BE2C (cell line): Measurements from ENCODE around the gene FAM181A.

Source experiments
- DNase-seq: peaks from one replicate; pipeline ENCODE4 v3.0.0-alpha.2; 2020
- H3K27me3 ChIP-seq: fragments of 250-450 bp; sonication (Bioruptor Pico); 2 replicates; pipeline ENCODE4 v1.5.1; 2020; ENCODE audit warnings: mild to moderate bottlenecking
- H3K36me3 ChIP-seq: fragments of 250-450 bp; sonication (Bioruptor Pico); 2 replicates; pipeline ENCODE4 v1.5.1; 2020; ENCODE audit warnings: mild to moderate bottlenecking
- H3K4me1 ChIP-seq: fragments of 250-450 bp; sonication (Bioruptor Pico); 2 replicates; pipeline ENCODE4 v1.5.1; 2020
- H3K4me3 ChIP-seq: 2 replicates; pipeline ENCODE4 v1.5.1; 2011; ENCODE audit warnings: low read depth, low read length
- H3K9me3 ChIP-seq: fragments of 250-450 bp; sonication (Bioruptor Pico); 2 replicates; pipeline ENCODE4 v1.5.1; 2020
- CTCF ChIP-seq: IDR thresholded peaks from 2 replicates; pipeline ENCODE4 v1.5.1; 2012; ENCODE audit warnings: mild to moderate bottlenecking, low read depth, low read length

Gene FAM181A

GRCh38 chr14:93902619-93903307 is 24.4 kb upstream of the FAM181A start:
- Histone ChIP-seq H3K27me3 (no peaks in the 10 kb centered on the region), H3K4me1 (peaks cover under 1% of the 10 kb centered on the region; the same call in 1 of the 2 replicates), H3K9me3 (no peaks in the 10 kb centered on the region; the same call in 1 of the 2 replicates), H3K4me3 (no peak overlapping the region), H3K36me3 (no peaks in the 10 kb centered on the region)
- TF ChIP-seq CTCF = no peak
- no peak for DNase-seq

DNA sequence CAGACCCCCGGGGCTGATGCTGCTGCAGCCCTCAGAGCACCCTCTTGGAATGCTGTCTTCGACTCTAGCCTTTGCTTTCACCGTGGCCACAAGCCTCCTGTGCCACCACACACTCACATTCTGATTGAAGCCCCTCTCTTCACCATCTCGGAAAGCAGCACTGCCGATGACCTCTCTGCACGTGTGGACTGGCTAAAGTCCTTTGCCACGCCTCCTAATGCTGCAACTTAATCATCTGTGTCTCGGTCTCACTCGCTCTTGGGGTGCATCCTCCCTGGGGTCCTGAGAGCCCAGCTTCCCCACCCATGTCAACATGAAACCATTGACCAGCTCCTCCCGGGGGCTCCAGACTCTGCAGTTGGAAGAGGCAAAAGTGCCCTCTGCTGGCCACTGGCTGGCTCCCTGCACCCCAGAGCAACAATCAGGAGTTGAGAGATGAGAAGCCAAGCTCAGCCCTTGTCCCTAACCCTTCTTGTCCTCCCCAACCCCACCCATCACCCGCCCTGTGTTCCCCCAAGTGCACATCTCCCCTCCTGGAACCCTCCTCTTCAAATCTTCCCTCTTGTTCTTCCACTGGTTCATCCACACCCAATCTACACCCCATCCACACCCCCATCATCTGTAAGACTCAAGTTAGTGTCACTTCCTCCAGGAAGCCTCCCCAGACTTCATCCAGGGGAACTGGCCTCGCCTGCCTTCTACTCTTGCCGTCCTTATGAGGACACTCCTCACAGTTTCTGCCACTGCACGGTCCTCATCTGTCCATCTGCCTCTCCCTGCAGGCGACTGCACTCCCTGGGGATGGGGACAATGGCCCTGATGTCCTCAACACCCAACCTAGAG is 23.6 kb upstream of the FAM181A start:
- H3K9me3 ChIP-seq = no peaks in the 10 kb centered on the region; the same call in 1 of the 2 replicates
- H3K27me3 ChIP-seq = no peaks in the 10 kb centered on the region
- peak; percentile 72 for DNase-seq
- no peak overlapping the region for H3K4me3 ChIP-seq
- no peaks in the 10 kb centered on the region for H3K36me3 ChIP-seq
- no peaks in the 10 kb centered on the region for H3K4me1 ChIP-seq
- peak; percentile 83 for TF ChIP-seq CTCF

DNA sequence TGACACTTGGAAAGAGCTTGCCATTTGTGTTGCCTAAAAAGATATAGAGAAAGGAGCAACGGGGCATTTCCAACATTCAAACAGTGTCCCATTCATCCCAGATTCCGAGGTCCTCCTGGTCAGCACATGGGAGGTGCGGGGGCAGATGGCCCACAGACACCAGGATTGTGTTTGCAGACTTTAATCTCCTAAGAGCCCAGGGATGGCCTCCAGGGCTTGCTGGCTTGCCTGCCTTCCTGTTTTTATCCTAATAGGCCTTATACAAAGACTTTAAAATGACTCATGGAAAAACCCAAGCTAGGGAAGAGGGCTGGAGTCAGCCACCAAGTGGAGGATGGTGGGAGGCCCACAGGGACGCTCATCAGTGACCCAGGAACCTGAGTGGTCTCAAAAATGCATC is 21.5 kb upstream of the FAM181A start:
- no peak for TF ChIP-seq CTCF
- Histone ChIP-seq H3K27me3 (no peaks in the 10 kb centered on the region), H3K9me3 (no peaks in the 10 kb centered on the region; the same call in 1 of the 2 replicates), H3K4me3 (no peak overlapping the region), H3K4me1 (no peaks in the 10 kb centered on the region), H3K36me3 (no peaks in the 10 kb centered on the region)
- DNase-seq = no peak

GRCh38 chr14:93906341-93907329 is 20.5 kb upstream of the FAM181A start:
- Histone ChIP-seq H3K4me3 (no peak overlapping the region), H3K36me3 (no peaks in the 10 kb centered on the region), H3K4me1 (no peaks in the 10 kb centered on the region), H3K27me3 (no peaks in the 10 kb centered on the region), H3K9me3 (no peaks in the 10 kb centered on the region; the same call in 1 of the 2 replicates)
- peak; percentile 81 for DNase-seq
- peak; percentile 96 for TF ChIP-seq CTCF

- H3K4me1 ChIP-seq = no peaks in the 10 kb centered on the region
- H3K4me3 ChIP-seq = no peak overlapping the region
- H3K27me3 ChIP-seq = no peaks in the 10 kb centered on the region
- DNase-seq = no peak
- no peak for TF ChIP-seq CTCF
- no peaks in the 10 kb centered on the region for H3K36me3 ChIP-seq
- H3K9me3 ChIP-seq = no peaks in the 10 kb centered on the region; the same call in 1 of the 2 replicates
Observed at GRCh38 chr14:93909429-93910128, 17.6 kb upstream of the FAM181A start.
